K562 (cell line): Measurements from ENCODE around the gene C1orf50. TPM values are rescaled to one million over a fixed set of nuclear protein-coding genes. Genes with fewer than 3 reads are reported as not detected.
A peak's percentile ranks its signal among the peaks of the same experiment; 100 is the strongest.

Source experiments
- BCLAF1 ChIP-seq, 2 experiments: fragments of 450-650 bp in 1 of 2; IDR thresholded peaks; 2 replicates each; pipeline ENCODE4 v1.6.1; 2011 to 2017; ENCODE audit warnings: low read depth in 2 of 2, antibody characterized with exemption in 1 of 2, borderline replicate concordance in 1 of 2, low read length in 1 of 2, mild to moderate bottlenecking in 1 of 2, mixed read lengths in 1 of 2; ENCODE audit not compliant: control insufficient read depth in 1 of 2
- BRF2 ChIP-seq: IDR thresholded peaks from 3 replicates; pipeline ENCODE4 v1.6.1; 2011; ENCODE audit warnings: borderline replicate concordance, mild to moderate bottlenecking; ENCODE audit not compliant: insufficient read length, insufficient read depth
- CSDE1 ChIP-seq, 2 experiments: fragments of 450-650 bp; IDR thresholded peaks; 2 replicates each; pipeline ENCODE4 v1.6.1; 2016; ENCODE audit warnings: mild to moderate bottlenecking in 1 of 2
- CTCFL ChIP-seq: IDR thresholded peaks from 2 replicates; pipeline ENCODE4 v1.6.1; 2011; ENCODE audit warnings: borderline replicate concordance, low read depth, mild to moderate bottlenecking, moderate library complexity, low read length; ENCODE audit not compliant: insufficient read depth, poor library complexity, severe bottlenecking
- ESRRB ChIP-seq: fragments of 250-450 bp; sonication (Bioruptor Pico); IDR thresholded peaks from 2 replicates; pipeline ENCODE4 v1.5.0; 2020; ENCODE audit warnings: mild to moderate bottlenecking, moderate library complexity, borderline replicate concordance
- IRF1 ChIP-seq: sonication (generic); formaldehyde crosslinking; IDR thresholded peaks from 2 replicates; pipeline ENCODE4 v1.8.0; 2022; ENCODE audit warnings: missing genetic modification reagents, mild to moderate bottlenecking, borderline replicate concordance
- JUN ChIP-seq, 2 experiments: sonication (generic) in 1 of 2; formaldehyde crosslinking in 1 of 2; IDR thresholded peaks; 2 replicates each; pipeline versions ENCODE4 v1.6.1 to v1.8.0; 2012 to 2022; ENCODE audit warnings: borderline replicate concordance in 2 of 2, mild to moderate bottlenecking in 2 of 2, improper control_type of control experiment in 1 of 2, low read depth in 1 of 2, low read length in 1 of 2, missing genetic modification reagents in 1 of 2
- PHF20 ChIP-seq: fragments of 450-650 bp; IDR thresholded peaks from 2 replicates; pipeline ENCODE4 v1.6.1; 2018; ENCODE audit not compliant: partially characterized antibody
- RAD21 ChIP-seq, 2 experiments: fragments of 250-450 bp in 1 of 2; fragments of 450-650 bp in 1 of 2; sonication (Bioruptor Pico) in 1 of 2; formaldehyde crosslinking in 1 of 2; IDR thresholded peaks in 1 of 2; conservative IDR thresholded peaks in 1 of 2; 2 replicates each; pipeline versions ENCODE4 v1.4.0 to v1.8.0; 2020 to 2022; ENCODE audit warnings: mild to moderate bottlenecking in 2 of 2, moderate library complexity in 1 of 2
- RB1 ChIP-seq: fragments of 450-650 bp; IDR thresholded peaks from 2 replicates; pipeline ENCODE4 v1.6.1; 2017; ENCODE audit warnings: low read depth, mild to moderate bottlenecking
- SAFB2 ChIP-seq: fragments of 200-400 bp; formaldehyde crosslinking; IDR thresholded peaks from 2 replicates; pipeline ENCODE4 v1.6.1; 2018; ENCODE audit warnings: borderline replicate concordance, low read length, low read depth, moderate library complexity; ENCODE audit not compliant: severe bottlenecking
- SRSF9 ChIP-seq: fragments of 200-400 bp; formaldehyde crosslinking; IDR thresholded peaks from 2 replicates; pipeline ENCODE4 v1.6.1; 2017; ENCODE audit warnings: low read depth, low read length, borderline replicate concordance
- TFAM ChIP-seq: fragments of 250-450 bp; sonication (Bioruptor Pico); conservative IDR thresholded peaks from 2 replicates; pipeline ENCODE4 v1.5.0; 2021; ENCODE audit warnings: mild to moderate bottlenecking, moderate library complexity
- TFAP4 ChIP-seq: sonication (generic); formaldehyde crosslinking; IDR thresholded peaks from 2 replicates; pipeline ENCODE4 v1.8.0; 2022; ENCODE audit warnings: missing genetic modification reagents, mild to moderate bottlenecking, moderate library complexity, borderline replicate concordance
- ZNF639 ChIP-seq, 2 experiments: fragments of 200-800 bp in 1 of 2; sonication (Bioruptor generic) in 1 of 2; sonication (generic) in 1 of 2; formaldehyde crosslinking in 1 of 2; IDR thresholded peaks in 1 of 2; conservative IDR thresholded peaks in 1 of 2; 2 replicates each; pipeline versions ENCODE4 v1.5.0 to v1.6.1; 2016 to 2020; ENCODE audit warnings: missing compliant biosample characterization in 1 of 2, missing genetic modification characterization in 1 of 2, missing genetic modification reagents in 1 of 2
- polyA plus RNA-seq, 8 experiments: library from polyadenylated mRNA; depleted of rRNA in 4 of 8; stranded (reverse) in 5 of 8; unstranded in 3 of 8; fragments of >200 nt; fragmentation: Nextera tagmentation in 2 of 8; fragmentation: Illumina TruSeq in 1 of 8; extraction: Ambion mirVana in 2 of 8; extraction: Trizol in 1 of 8; gene quantifications; 2 replicates each; pipeline versions ENCODE4 v1.2.1 to v1.2.3, GENCODE V29; 2011 to 2014; ENCODE audit warnings: inconsistent platforms in 1 of 8, missing spikeins in 1 of 8
- total RNA-seq, 7 experiments: library from RNA; depleted of rRNA in 6 of 7; stranded (reverse); fragments of >200 nt in 6 of 7; fragmentation: Illumina TruSeq in 2 of 7; extraction: Trizol in 2 of 7; gene quantifications; 2 replicates each; pipeline versions ENCODE4 v1.2.1 to v1.2.3, GENCODE V29; 2011 to 2021; ENCODE audit warnings: low replicate concordance in 1 of 7

Gene C1orf50
- total and polyA plus RNA-seq, 9 of the 15 experiments (the other 6 are each of a cell fraction or from before 2014, with no cell fraction given): 0.55 to 13.9 (median 5.2) TPM

GRCh38 chr1:42777852-42778251, 10.8 kb downstream of the C1orf50 start (continued):
- TF ChIP-seq BRF2 (no peak), BCLAF1 (IDR thresholded peaks at IDR 0.05; ENCODE audit: borderline replicate concordance in 1 of 2, control insufficient read depth in 1 of 2, low read depth in 2 of 2, low read length in 1 of 2) (no peak), SRSF9 (no peak), SAFB2 (no peak), PHF20 (no peak), IRF1 (CRISPR knock-in tag) (no peak), CSDE1 (IDR thresholded peaks at IDR 0.05) (no peak), TFAM (CRISPR knock-in tag) (no peak), ESRRB (no peak), RAD21 (CRISPR knock-in tag; conservative IDR thresholded peaks at IDR 0.05 in 1 of 2, IDR thresholded peaks at IDR 0.05 in 1 of 2) (peak; percentile 92 to 97), RB1 (peak; percentile 50; the same call in 1 of the 2 replicates), ZNF639 (CRISPR knock-in tag; conservative IDR thresholded peaks at IDR 0.05 in 1 of 2, IDR thresholded peaks at IDR 0.05 in 1 of 2) (no peak), JUN (IDR thresholded peaks at IDR 0.05; ENCODE audit: borderline replicate concordance, low read depth, low read length) (no peak), JUN (CRISPR knock-in tag; IDR thresholded peaks at IDR 0.05; ENCODE audit: borderline replicate concordance) (no peak), CTCFL (no peak), TFAP4 (no peak)
